DND-41 (cell line): ENCODE measurements around the gene TXNDC9.

Experiments used
- ATAC-seq: fragments of 200-7000 bp; cut with Tn5 transposase; 3 replicates; pipeline ENCODE4 v1.9.1; 2021; ENCODE audit warnings: low read depth; ENCODE audit not compliant: insufficient read depth
- DNase-seq: peaks from one replicate; pipeline ENCODE4 v3.0.0-alpha.2; 2020
- H2AFZ ChIP-seq: 2 replicates; pipeline ENCODE4 v1.6.0; 2012; ENCODE audit warnings: low read depth, low read length
- H3K27ac ChIP-seq: 2 replicates; pipeline ENCODE4 v1.5.1; 2012; ENCODE audit warnings: low read length, inconsistent platforms
- H3K27me3 ChIP-seq: fragments of 200-600 bp; sonication (generic); 2 replicates; pipeline ENCODE4 v1.6.0; 2012; ENCODE audit warnings: low read length, mild to moderate bottlenecking, inconsistent platforms; ENCODE audit not compliant: insufficient read depth, poor library complexity
- H3K36me3 ChIP-seq: 2 replicates; pipeline ENCODE4 v1.5.1; 2012; ENCODE audit warnings: low read length, inconsistent platforms; ENCODE audit not compliant: insufficient read depth
- H3K4me1 ChIP-seq: 2 replicates; pipeline ENCODE4 v1.5.1; 2012; ENCODE audit warnings: mild to moderate bottlenecking, low read length; ENCODE audit not compliant: insufficient read depth
- H3K4me2 ChIP-seq: 2 replicates; pipeline ENCODE4 v1.6.0; 2012; ENCODE audit warnings: mild to moderate bottlenecking, moderate library complexity, low read length, inconsistent platforms; ENCODE audit not compliant: insufficient read depth
- H3K4me3 ChIP-seq, 2 experiments: fragments of 200-600 bp in 1 of 2; shearing (Covaris generic) in 1 of 2; 2 replicates each; pipeline ENCODE4 v1.5.1; 2012 to 2016; ENCODE audit warnings: inconsistent platforms in 2 of 2, low read length in 2 of 2, mild to moderate bottlenecking in 2 of 2, low read depth in 1 of 2, moderate library complexity in 1 of 2
- H3K79me2 ChIP-seq: 2 replicates; pipeline ENCODE4 v1.6.0; 2012; ENCODE audit warnings: low read length, inconsistent platforms; ENCODE audit not compliant: insufficient read depth
- H3K9ac ChIP-seq: 2 replicates; pipeline ENCODE4 v1.6.0; 2012; ENCODE audit warnings: low read depth, mild to moderate bottlenecking, inconsistent platforms, low read length, moderate library complexity
- H3K9me3 ChIP-seq: 2 replicates; pipeline ENCODE4 v1.5.1; 2012; ENCODE audit warnings: low read length, moderate library complexity, mild to moderate bottlenecking, inconsistent platforms; ENCODE audit not compliant: insufficient read depth, severe bottlenecking
- H4K20me1 ChIP-seq: 2 replicates; pipeline ENCODE4 v1.6.0; 2012; ENCODE audit warnings: low read length; ENCODE audit not compliant: insufficient read depth
- CTCF ChIP-seq: IDR thresholded peaks from 2 replicates; pipeline ENCODE4 v1.5.1; 2012; ENCODE audit warnings: borderline replicate concordance, low read length, moderate library complexity, mild to moderate bottlenecking; ENCODE audit not compliant: poor library complexity, severe bottlenecking; ENCODE audit errors: extremely low read depth
- EZH2 ChIP-seq: IDR thresholded peaks from 3 replicates; pipeline ENCODE4 v1.6.1; 2012; ENCODE audit warnings: borderline replicate concordance, low read depth, mild to moderate bottlenecking, moderate library complexity, low read length, inconsistent platforms; ENCODE audit not compliant: severe bottlenecking

The TXNDC9 gene

GRCh38 chr2:99377879-99378278, 41.7 kb upstream of the TXNDC9 start:
- DNase-seq = no peak
- TF ChIP-seq EZH2 (no peak), CTCF (no peak)

GRCh38 chr2:99376254-99376864, 40.2 kb upstream of the TXNDC9 start:
- Histone ChIP-seq H3K27ac (no peak overlapping the region), H3K27me3 (no peaks in the 10 kb centered on the region), H3K79me2 (no peaks in the 10 kb centered on the region), H3K4me3 (no peak overlapping the region), H3K36me3 (peaks cover 96% of the 10 kb centered on the region), H3K4me2 (no peak overlapping the region), H4K20me1 (no peaks in the 10 kb centered on the region), H3K4me1 (no peaks in the 10 kb centered on the region), H3K9me3 (peaks cover 4% of the 10 kb centered on the region), H2AFZ (no peak overlapping the region), H3K9ac (no peak overlapping the region)
- TF ChIP-seq CTCF (no peak), EZH2 (no peak)
- ATAC-seq = no peak
- no peak for DNase-seq

More at GRCh38 chr2:99377879-99378278, 41.7 kb upstream of the TXNDC9 start:
- no peaks in the 10 kb centered on the region for H3K79me2 ChIP-seq
- H3K27ac ChIP-seq = no peak overlapping the region
- no peaks in the 10 kb centered on the region for H4K20me1 ChIP-seq
- no peak for ATAC-seq
- peaks cover 4% of the 10 kb centered on the region for H3K9me3 ChIP-seq
- H3K36me3 ChIP-seq = peaks cover 97% of the 10 kb centered on the region
- H3K27me3 ChIP-seq = no peaks in the 10 kb centered on the region
- no peak overlapping the region for H2AFZ ChIP-seq
- no peak overlapping the region for H3K4me3 ChIP-seq
- no peaks in the 10 kb centered on the region for H3K4me1 ChIP-seq
- no peak overlapping the region for H3K9ac ChIP-seq
- no peak overlapping the region for H3K4me2 ChIP-seq

- no peak overlapping the region for H2AFZ ChIP-seq
- no peaks in the 10 kb centered on the region for H3K79me2 ChIP-seq
- no peak overlapping the region for H3K4me3 ChIP-seq
- H3K36me3 ChIP-seq = peaks cover 90% of the 10 kb centered on the region
- ATAC-seq (no peak), DNase-seq (no peak)
- no peak overlapping the region for H3K27ac ChIP-seq
- TF ChIP-seq EZH2 (no peak), CTCF (no peak)
- H3K4me1 ChIP-seq = no peaks in the 10 kb centered on the region
- no peak overlapping the region for H3K4me2 ChIP-seq
- peaks cover 4% of the 10 kb centered on the region for H3K9me3 ChIP-seq
- no peak overlapping the region for H3K9ac ChIP-seq
- H3K27me3 ChIP-seq = no peaks in the 10 kb centered on the region
- H4K20me1 ChIP-seq = no peaks in the 10 kb centered on the region
Measured at GRCh38 chr2:99374747-99375146, 38.6 kb upstream of the TXNDC9 start.
